GM12878 (cell line): ENCODE measurements around the gene LYZ.

Experiments
- BCL11A ChIP-seq: IDR thresholded peaks from 2 replicates; pipeline ENCODE4 v1.6.1; 2011; ENCODE audit warnings: low read depth, low read length
- CHD1 ChIP-seq: IDR thresholded peaks from 2 replicates; pipeline ENCODE4 v1.6.1; 2012; ENCODE audit warnings: low read depth, low read length, improper control_type of control experiment
- EP300 ChIP-seq, 2 experiments: fragments of 150-350 bp in 1 of 2; IDR thresholded peaks; 2 replicates each; pipeline ENCODE4 v1.6.1; 2011 to 2012; ENCODE audit warnings: low read depth in 2 of 2, low read length in 2 of 2, borderline replicate concordance in 1 of 2, improper control_type of control experiment in 1 of 2, inconsistent platforms in 1 of 2; ENCODE audit not compliant: control insufficient read depth in 1 of 2
- ETV6 ChIP-seq, 2 experiments: fragments of 450-650 bp in 1 of 2; IDR thresholded peaks in 1 of 2; conservative IDR thresholded peaks in 1 of 2; 2 replicates each; pipeline ENCODE4 v1.6.1; 2014; ENCODE audit warnings: antibody characterized with exemption in 1 of 2, borderline replicate concordance in 1 of 2, low read depth in 1 of 2, mild to moderate bottlenecking in 1 of 2, moderate library complexity in 1 of 2
- MXI1 ChIP-seq: fragments of 150-350 bp; IDR thresholded peaks from 2 replicates; pipeline ENCODE4 v1.6.1; 2011; ENCODE audit warnings: low read depth, mild to moderate bottlenecking, inconsistent platforms, low read length, improper control_type of control experiment
- NR2C2 ChIP-seq: IDR thresholded peaks from 2 replicates; pipeline ENCODE4 v1.6.1; 2011; ENCODE audit warnings: borderline replicate concordance, low read depth; ENCODE audit not compliant: control insufficient read depth, insufficient read length
- POLR2AphosphoS5 ChIP-seq: IDR thresholded peaks from 2 replicates; pipeline ENCODE4 v1.6.1; 2011; ENCODE audit warnings: mild to moderate bottlenecking, low read length, inconsistent platforms
- RAD51 ChIP-seq: fragments of 450-650 bp; IDR thresholded peaks from 2 replicates; pipeline ENCODE4 v1.6.1; 2016; ENCODE audit warnings: moderate library complexity, mild to moderate bottlenecking, inconsistent platforms
- SMC3 ChIP-seq: IDR thresholded peaks from 2 replicates; pipeline ENCODE4 v1.6.1; 2011; ENCODE audit warnings: low read length, improper control_type of control experiment, borderline replicate concordance
- SRF ChIP-seq, 2 experiments: IDR thresholded peaks; 2 replicates each; pipeline ENCODE4 v1.6.1; 2011; ENCODE audit warnings: low read depth in 2 of 2, low read length in 2 of 2, mild to moderate bottlenecking in 1 of 2, moderate library complexity in 1 of 2
- TCF12 ChIP-seq: IDR thresholded peaks from 2 replicates; pipeline ENCODE4 v1.6.1; 2011; ENCODE audit warnings: low read depth, mild to moderate bottlenecking, low read length
- TF ChIP-seq, protein P1 (sequence below), 3 experiments: IDR thresholded peaks in 2 of 3; conservative IDR thresholded peaks in 1 of 3; 2 replicates each; pipeline ENCODE4 v1.5.1; 2011; ENCODE audit warnings: low read depth in 3 of 3, low read length in 3 of 3, mild to moderate bottlenecking in 3 of 3, control low read depth in 2 of 3, moderate library complexity in 2 of 3, inconsistent platforms in 1 of 3, mixed read lengths in 1 of 3; ENCODE audit not compliant: control insufficient read depth in 2 of 3, insufficient read depth in 1 of 3; ENCODE audit errors: extremely low read depth in 1 of 3
- TF ChIP-seq, protein P2 (sequence below): fragments of 450-650 bp; IDR thresholded peaks from 2 replicates; pipeline ENCODE4 v1.6.1; 2016; ENCODE audit warnings: mild to moderate bottlenecking
- TF ChIP-seq, protein P3 (sequence below): IDR thresholded peaks from 2 replicates; pipeline ENCODE4 v1.6.1; 2012; ENCODE audit warnings: mild to moderate bottlenecking, low read depth, low read length

DNA sequence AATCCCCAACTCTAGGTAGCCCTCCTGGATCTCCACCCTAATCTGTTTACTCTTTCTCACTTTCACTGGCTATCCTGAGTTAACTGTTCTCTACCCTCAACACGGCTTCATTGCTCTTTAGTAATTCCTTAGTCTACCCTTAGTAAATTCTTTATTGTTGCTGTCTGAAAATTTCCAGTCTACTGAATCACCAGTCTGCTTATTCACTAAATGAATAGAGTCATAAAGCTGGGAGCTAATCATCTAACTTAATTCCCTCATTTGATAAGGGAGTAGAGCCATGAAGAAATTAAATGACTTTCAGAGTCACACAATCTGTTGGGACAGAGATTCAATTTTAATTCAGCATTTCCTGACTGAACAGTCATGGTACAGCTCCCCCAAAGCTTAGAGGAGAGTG is 47.9 kb downstream of the LYZ start:
- TF ChIP-seq, protein P1, sequence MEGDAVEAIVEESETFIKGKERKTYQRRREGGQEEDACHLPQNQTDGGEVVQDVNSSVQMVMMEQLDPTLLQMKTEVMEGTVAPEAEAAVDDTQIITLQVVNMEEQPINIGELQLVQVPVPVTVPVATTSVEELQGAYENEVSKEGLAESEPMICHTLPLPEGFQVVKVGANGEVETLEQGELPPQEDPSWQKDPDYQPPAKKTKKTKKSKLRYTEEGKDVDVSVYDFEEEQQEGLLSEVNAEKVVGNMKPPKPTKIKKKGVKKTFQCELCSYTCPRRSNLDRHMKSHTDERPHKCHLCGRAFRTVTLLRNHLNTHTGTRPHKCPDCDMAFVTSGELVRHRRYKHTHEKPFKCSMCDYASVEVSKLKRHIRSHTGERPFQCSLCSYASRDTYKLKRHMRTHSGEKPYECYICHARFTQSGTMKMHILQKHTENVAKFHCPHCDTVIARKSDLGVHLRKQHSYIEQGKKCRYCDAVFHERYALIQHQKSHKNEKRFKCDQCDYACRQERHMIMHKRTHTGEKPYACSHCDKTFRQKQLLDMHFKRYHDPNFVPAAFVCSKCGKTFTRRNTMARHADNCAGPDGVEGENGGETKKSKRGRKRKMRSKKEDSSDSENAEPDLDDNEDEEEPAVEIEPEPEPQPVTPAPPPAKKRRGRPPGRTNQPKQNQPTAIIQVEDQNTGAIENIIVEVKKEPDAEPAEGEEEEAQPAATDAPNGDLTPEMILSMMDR (IDR thresholded peaks at IDR 0.05 in 2 of 3, conservative IDR thresholded peaks at IDR 0.05 in 1 of 3; ENCODE audit: control insufficient read depth in 2 of 3, extremely low read depth in 1 of 3, insufficient read depth in 1 of 3, low read depth in 3 of 3, low read length in 3 of 3), result no peak
- TF ChIP-seq NR2C2 (no peak), CHD1 (no peak), POLR2AphosphoS5 (no peak), TCF12 (no peak), EP300 (IDR thresholded peaks at IDR 0.05; ENCODE audit: borderline replicate concordance in 1 of 2, control insufficient read depth in 1 of 2, low read depth in 2 of 2, low read length in 2 of 2) (no peak), BCL11A (no peak), RAD51 (no peak), ETV6 (conservative IDR thresholded peaks at IDR 0.05 in 1 of 2, IDR thresholded peaks at IDR 0.05 in 1 of 2; ENCODE audit: borderline replicate concordance in 1 of 2, low read depth in 1 of 2) (no peak), MXI1 (no peak), SRF (IDR thresholded peaks at IDR 0.05; ENCODE audit: low read depth in 2 of 2, low read length in 2 of 2) (no peak), SMC3 (no peak)
- TF ChIP-seq, protein P2, sequence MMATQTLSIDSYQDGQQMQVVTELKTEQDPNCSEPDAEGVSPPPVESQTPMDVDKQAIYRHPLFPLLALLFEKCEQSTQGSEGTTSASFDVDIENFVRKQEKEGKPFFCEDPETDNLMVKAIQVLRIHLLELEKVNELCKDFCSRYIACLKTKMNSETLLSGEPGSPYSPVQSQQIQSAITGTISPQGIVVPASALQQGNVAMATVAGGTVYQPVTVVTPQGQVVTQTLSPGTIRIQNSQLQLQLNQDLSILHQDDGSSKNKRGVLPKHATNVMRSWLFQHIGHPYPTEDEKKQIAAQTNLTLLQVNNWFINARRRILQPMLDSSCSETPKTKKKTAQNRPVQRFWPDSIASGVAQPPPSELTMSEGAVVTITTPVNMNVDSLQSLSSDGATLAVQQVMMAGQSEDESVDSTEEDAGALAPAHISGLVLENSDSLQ, result no peak
- TF ChIP-seq, protein P3, sequence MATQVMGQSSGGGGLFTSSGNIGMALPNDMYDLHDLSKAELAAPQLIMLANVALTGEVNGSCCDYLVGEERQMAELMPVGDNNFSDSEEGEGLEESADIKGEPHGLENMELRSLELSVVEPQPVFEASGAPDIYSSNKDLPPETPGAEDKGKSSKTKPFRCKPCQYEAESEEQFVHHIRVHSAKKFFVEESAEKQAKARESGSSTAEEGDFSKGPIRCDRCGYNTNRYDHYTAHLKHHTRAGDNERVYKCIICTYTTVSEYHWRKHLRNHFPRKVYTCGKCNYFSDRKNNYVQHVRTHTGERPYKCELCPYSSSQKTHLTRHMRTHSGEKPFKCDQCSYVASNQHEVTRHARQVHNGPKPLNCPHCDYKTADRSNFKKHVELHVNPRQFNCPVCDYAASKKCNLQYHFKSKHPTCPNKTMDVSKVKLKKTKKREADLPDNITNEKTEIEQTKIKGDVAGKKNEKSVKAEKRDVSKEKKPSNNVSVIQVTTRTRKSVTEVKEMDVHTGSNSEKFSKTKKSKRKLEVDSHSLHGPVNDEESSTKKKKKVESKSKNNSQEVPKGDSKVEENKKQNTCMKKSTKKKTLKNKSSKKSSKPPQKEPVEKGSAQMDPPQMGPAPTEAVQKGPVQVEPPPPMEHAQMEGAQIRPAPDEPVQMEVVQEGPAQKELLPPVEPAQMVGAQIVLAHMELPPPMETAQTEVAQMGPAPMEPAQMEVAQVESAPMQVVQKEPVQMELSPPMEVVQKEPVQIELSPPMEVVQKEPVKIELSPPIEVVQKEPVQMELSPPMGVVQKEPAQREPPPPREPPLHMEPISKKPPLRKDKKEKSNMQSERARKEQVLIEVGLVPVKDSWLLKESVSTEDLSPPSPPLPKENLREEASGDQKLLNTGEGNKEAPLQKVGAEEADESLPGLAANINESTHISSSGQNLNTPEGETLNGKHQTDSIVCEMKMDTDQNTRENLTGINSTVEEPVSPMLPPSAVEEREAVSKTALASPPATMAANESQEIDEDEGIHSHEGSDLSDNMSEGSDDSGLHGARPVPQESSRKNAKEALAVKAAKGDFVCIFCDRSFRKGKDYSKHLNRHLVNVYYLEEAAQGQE, result no peak
